Astrocyte (in vitro differentiated cells and primary cell): ENCODE data around the gene ZNF573. TPM values are rescaled to one million over a fixed set of nuclear protein-coding genes. Genes with fewer than 3 reads are reported as not detected.

Experiments used
- DNase-seq: peaks from one replicate; pipeline ENCODE4 v3.0.0-alpha.2; 2010; ENCODE audit warnings: low read depth
- FAIRE-seq: peaks from 2 replicates; lab custom pipeline; 2011; peaks lifted over from hg19 to GRCh38; lab: Jason Lieb, UNC
- H2AFZ ChIP-seq: 2 replicates; pipeline ENCODE4 v1.6.0; 2012; ENCODE audit warnings: low read depth, low read length, inconsistent platforms
- H3K27ac ChIP-seq: 2 replicates; pipeline ENCODE4 v1.5.1; 2011; ENCODE audit warnings: low read depth, low read length, inconsistent platforms
- H3K27me3 ChIP-seq: 2 replicates; pipeline ENCODE4 v1.6.0; 2011; ENCODE audit warnings: low read length, inconsistent platforms; ENCODE audit not compliant: insufficient read depth
- H3K36me3 ChIP-seq: 2 replicates; pipeline ENCODE4 v1.5.1; 2011; ENCODE audit warnings: low read length, inconsistent platforms; ENCODE audit not compliant: insufficient read depth
- H3K4me1 ChIP-seq: 2 replicates; pipeline ENCODE4 v1.5.1; 2011; ENCODE audit warnings: low read length, inconsistent platforms; ENCODE audit not compliant: insufficient read depth
- H3K4me2 ChIP-seq: 2 replicates; pipeline ENCODE4 v1.6.0; 2012; ENCODE audit warnings: low read length, inconsistent platforms
- H3K4me3 ChIP-seq: 2 replicates; pipeline ENCODE4 v1.5.1; 2011; ENCODE audit warnings: low read depth, mild to moderate bottlenecking, low read length, inconsistent platforms; ENCODE audit not compliant: insufficient read depth
- H3K79me2 ChIP-seq: 2 replicates; pipeline ENCODE4 v1.6.0; 2012; ENCODE audit warnings: mild to moderate bottlenecking, low read length, inconsistent platforms; ENCODE audit not compliant: insufficient read depth
- H3K9ac ChIP-seq: 2 replicates; pipeline ENCODE4 v1.6.0; 2012; ENCODE audit warnings: mild to moderate bottlenecking, low read length, inconsistent platforms
- H3K9me3 ChIP-seq: 2 replicates; pipeline ENCODE4 v1.5.1; 2012; ENCODE audit warnings: low read depth, mild to moderate bottlenecking, low read length, inconsistent platforms; ENCODE audit not compliant: insufficient read depth
- H4K20me1 ChIP-seq: 2 replicates; pipeline ENCODE4 v1.6.0; 2012; ENCODE audit warnings: low read length, inconsistent platforms; ENCODE audit not compliant: insufficient read depth
- H3K27ac Mint-ChIP-seq: one replicate; pipeline ENCODE4 v1.8.0; 2021; ENCODE audit warnings: mild to moderate bottlenecking, mixed read lengths; ENCODE audit not compliant: unreplicated experiment
- H3K27me3 Mint-ChIP-seq: one replicate; pipeline ENCODE4 v1.8.0; 2021; ENCODE audit warnings: low read depth, mixed read lengths; ENCODE audit not compliant: unreplicated experiment
- H3K36me3 Mint-ChIP-seq: one replicate; pipeline ENCODE4 v1.8.0; 2021; ENCODE audit warnings: low read depth, mixed read lengths; ENCODE audit not compliant: unreplicated experiment
- H3K4me1 Mint-ChIP-seq: one replicate; pipeline ENCODE4 v1.8.0; 2021; ENCODE audit warnings: low read depth, mixed read lengths; ENCODE audit not compliant: unreplicated experiment
- H3K4me3 Mint-ChIP-seq: one replicate; pipeline ENCODE4 v1.8.0; 2021; ENCODE audit warnings: mild to moderate bottlenecking, moderate library complexity, mixed read lengths; ENCODE audit not compliant: unreplicated experiment
- H3K9me3 Mint-ChIP-seq: one replicate; pipeline ENCODE4 v1.8.0; 2021; ENCODE audit warnings: mild to moderate bottlenecking, mixed read lengths; ENCODE audit not compliant: unreplicated experiment
- EZH2 ChIP-seq: IDR thresholded peaks from 2 replicates; pipeline ENCODE4 v1.6.1; 2012; ENCODE audit warnings: mild to moderate bottlenecking, low read length, inconsistent platforms; ENCODE audit not compliant: insufficient read depth
- total RNA-seq: library from RNA; stranded (reverse); gene quantifications from 2 replicates; pipeline ENCODE4 v1.2.1, GENCODE V29; 2021
- TF ChIP-seq, protein P1 (sequence below): IDR thresholded peaks from 2 replicates; pipeline ENCODE4 v1.5.1; 2011; ENCODE audit warnings: low read depth, mild to moderate bottlenecking, inconsistent platforms, low read length, moderate library complexity; ENCODE audit not compliant: insufficient read depth

The ZNF573 gene
- total RNA-seq, 1 donor from 2014 or later: 8.6 TPM

DNA sequence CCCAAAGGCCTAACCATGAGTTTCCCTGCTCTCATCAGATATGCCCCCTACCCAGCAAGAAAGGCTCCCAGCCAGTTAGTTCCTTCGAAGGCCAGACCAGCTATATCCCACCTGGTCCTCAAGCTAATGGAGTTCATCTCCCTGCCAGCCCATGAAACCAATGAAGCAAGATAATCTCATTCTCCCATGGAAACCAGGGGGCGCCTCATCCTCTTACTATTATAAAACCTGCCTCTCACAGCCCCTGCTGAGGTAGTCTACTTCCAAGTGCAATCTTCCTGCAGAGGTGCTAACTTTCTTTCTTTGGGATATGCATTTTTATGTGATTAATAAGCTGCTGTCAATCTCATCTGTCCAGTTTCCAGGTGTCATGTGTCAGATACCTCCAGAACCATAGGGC, 34.0 kb upstream of the ZNF573 start:
- H3K9me3 Mint-ChIP-seq: peaks cover 22% of the 10 kb centered on the region

DNA sequence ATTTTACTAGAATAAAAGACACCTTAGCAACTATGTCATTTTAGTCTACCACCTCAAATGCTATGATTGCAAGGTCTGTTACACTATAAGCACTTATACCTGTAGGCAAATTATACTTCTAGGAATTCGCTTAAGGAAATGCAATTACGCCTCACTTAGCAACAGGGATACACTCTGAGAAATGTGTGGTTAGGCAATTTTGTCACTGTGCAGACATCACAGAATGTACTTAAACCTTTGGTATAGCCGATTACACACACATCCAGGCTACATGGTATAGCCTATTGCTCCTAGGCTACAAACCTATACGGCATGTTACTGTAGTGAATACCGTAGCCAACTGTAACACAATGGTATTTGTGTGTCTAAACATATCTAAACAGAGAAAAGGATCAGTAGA, 30.0 kb upstream of the ZNF573 start:
- TF ChIP-seq, protein P1, sequence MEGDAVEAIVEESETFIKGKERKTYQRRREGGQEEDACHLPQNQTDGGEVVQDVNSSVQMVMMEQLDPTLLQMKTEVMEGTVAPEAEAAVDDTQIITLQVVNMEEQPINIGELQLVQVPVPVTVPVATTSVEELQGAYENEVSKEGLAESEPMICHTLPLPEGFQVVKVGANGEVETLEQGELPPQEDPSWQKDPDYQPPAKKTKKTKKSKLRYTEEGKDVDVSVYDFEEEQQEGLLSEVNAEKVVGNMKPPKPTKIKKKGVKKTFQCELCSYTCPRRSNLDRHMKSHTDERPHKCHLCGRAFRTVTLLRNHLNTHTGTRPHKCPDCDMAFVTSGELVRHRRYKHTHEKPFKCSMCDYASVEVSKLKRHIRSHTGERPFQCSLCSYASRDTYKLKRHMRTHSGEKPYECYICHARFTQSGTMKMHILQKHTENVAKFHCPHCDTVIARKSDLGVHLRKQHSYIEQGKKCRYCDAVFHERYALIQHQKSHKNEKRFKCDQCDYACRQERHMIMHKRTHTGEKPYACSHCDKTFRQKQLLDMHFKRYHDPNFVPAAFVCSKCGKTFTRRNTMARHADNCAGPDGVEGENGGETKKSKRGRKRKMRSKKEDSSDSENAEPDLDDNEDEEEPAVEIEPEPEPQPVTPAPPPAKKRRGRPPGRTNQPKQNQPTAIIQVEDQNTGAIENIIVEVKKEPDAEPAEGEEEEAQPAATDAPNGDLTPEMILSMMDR: no peak
- no peak for TF ChIP-seq EZH2
- FAIRE-seq (no peak), DNase-seq (no peak)
- H3K9ac ChIP-seq: no peak overlapping the region
- no peak overlapping the region for H3K27ac ChIP-seq
- H3K4me1 ChIP-seq: no peaks in the 10 kb centered on the region
- H3K4me1 Mint-ChIP-seq: no peaks in the 10 kb centered on the region
- H3K36me3 ChIP-seq: no peaks in the 10 kb centered on the region
- no peak overlapping the region for H2AFZ ChIP-seq
- no peaks in the 10 kb centered on the region for H3K79me2 ChIP-seq
- H3K27ac Mint-ChIP-seq: no peak overlapping the region
- no peaks in the 10 kb centered on the region for H4K20me1 ChIP-seq
- no peaks in the 10 kb centered on the region for H3K27me3 Mint-ChIP-seq
- H3K9me3 ChIP-seq: peaks cover 17% of the 10 kb centered on the region
- H3K9me3 Mint-ChIP-seq: peaks cover 16% of the 10 kb centered on the region
- H3K4me2 ChIP-seq: no peak overlapping the region
- no peak overlapping the region for H3K4me3 Mint-ChIP-seq
- H3K36me3 Mint-ChIP-seq: no peaks in the 10 kb centered on the region
- no peaks in the 10 kb centered on the region for H3K27me3 ChIP-seq
- H3K4me3 ChIP-seq: no peak overlapping the region

More for the DNA sequence above, 34.0 kb upstream of the ZNF573 start:
- H3K4me3 Mint-ChIP-seq: no peak overlapping the region
- H3K4me1 Mint-ChIP-seq: no peaks in the 10 kb centered on the region
- Histone ChIP-seq H4K20me1 (no peaks in the 10 kb centered on the region), H2AFZ (no peak overlapping the region), H3K9ac (no peak overlapping the region), H3K4me3 (no peak overlapping the region), H3K4me2 (no peak overlapping the region), H3K9me3 (peaks cover 10% of the 10 kb centered on the region), H3K36me3 (no peaks in the 10 kb centered on the region), H3K27ac (no peak overlapping the region), H3K4me1 (peaks cover 5% of the 10 kb centered on the region), H3K79me2 (no peaks in the 10 kb centered on the region), H3K27me3 (no peaks in the 10 kb centered on the region)
- H3K36me3 Mint-ChIP-seq: no peaks in the 10 kb centered on the region
- no peak overlapping the region for H3K27ac Mint-ChIP-seq
- no peaks in the 10 kb centered on the region for H3K27me3 Mint-ChIP-seq
- DNase-seq: no peak
- TF ChIP-seq, protein P1: no peak
- no peak for TF ChIP-seq EZH2
- FAIRE-seq: no peak

DNA sequence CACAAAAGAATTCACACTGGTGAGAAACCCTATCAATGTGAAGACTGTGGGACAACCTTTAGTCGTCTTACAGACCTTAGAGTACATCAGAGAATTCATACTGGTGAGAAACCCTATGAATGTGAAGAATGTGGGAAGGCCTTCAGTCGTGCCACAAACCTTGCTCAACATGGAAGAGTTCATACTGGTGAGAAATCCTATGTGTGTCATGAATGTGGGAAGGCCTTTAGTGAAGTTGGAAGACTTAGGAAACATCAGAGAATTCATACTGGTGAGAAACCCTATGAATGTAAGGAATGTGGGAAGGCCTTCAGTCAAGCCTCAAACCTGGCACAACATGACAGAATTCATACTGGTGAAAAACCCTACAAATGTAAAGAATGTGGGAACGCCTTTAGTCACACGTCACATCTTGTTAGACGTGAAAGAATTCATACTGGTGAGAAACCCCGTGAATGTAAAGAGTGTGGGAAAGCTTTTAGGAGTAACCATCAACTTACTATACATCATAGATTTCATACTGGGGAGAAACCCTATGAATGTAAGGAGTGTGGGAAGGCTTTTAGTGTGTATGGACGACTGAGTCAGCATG, 24.0 kb upstream of the ZNF573 start:
- no peaks in the 10 kb centered on the region for H3K36me3 Mint-ChIP-seq
- TF ChIP-seq, protein P1: no peak
- TF ChIP-seq EZH2: no peak
- H3K27ac ChIP-seq: no peak overlapping the region

More for the DNA sequence above, 24.0 kb upstream of the ZNF573 start:
- no peaks in the 10 kb centered on the region for H3K4me1 Mint-ChIP-seq
- Histone ChIP-seq H3K4me3 (no peak overlapping the region), H3K9me3 (peaks cover 36% of the 10 kb centered on the region), H2AFZ (no peak overlapping the region), H3K27me3 (no peaks in the 10 kb centered on the region), H3K9ac (no peak overlapping the region), H4K20me1 (no peaks in the 10 kb centered on the region), H3K79me2 (no peaks in the 10 kb centered on the region), H3K36me3 (no peaks in the 10 kb centered on the region), H3K4me2 (no peak overlapping the region), H3K4me1 (no peaks in the 10 kb centered on the region)
- peaks cover 36% of the 10 kb centered on the region for H3K9me3 Mint-ChIP-seq
- H3K27me3 Mint-ChIP-seq: no peaks in the 10 kb centered on the region
- no peak for FAIRE-seq
- H3K4me3 Mint-ChIP-seq: no peak overlapping the region
- DNase-seq: no peak
- no peak overlapping the region for H3K27ac Mint-ChIP-seq
